Neuronal stem cell (in vitro differentiated cells): ENCODE data around the gene ZNF775.

Experiments
- DNase-seq: peaks from one replicate; pipeline ENCODE4 v3.0.0-alpha.2; 2013; ENCODE audit warnings: low spot score
- H2AFZ ChIP-seq: one replicate; pipeline ENCODE4 v1.6.1; 2013; ENCODE audit warnings: mild to moderate bottlenecking, low read length, inconsistent platforms
- H2AK5ac ChIP-seq: 2 replicates; pipeline ENCODE4 v1.6.1; 2013; ENCODE audit warnings: low read depth, mild to moderate bottlenecking, inconsistent platforms, low read length, moderate library complexity, mixed read lengths
- H2BK120ac ChIP-seq: 2 replicates; pipeline ENCODE4 v1.6.1; 2013; ENCODE audit warnings: low read depth, mild to moderate bottlenecking, inconsistent platforms, low read length, moderate library complexity, mixed read lengths
- H2BK12ac ChIP-seq: one replicate; pipeline ENCODE4 v1.6.1; 2013; ENCODE audit warnings: low read length, inconsistent platforms
- H2BK15ac ChIP-seq: 2 replicates; pipeline ENCODE4 v1.6.1; 2013; ENCODE audit warnings: mild to moderate bottlenecking, low read length, inconsistent platforms, mixed read lengths
- H2BK5ac ChIP-seq: one replicate; pipeline ENCODE4 v1.6.1; 2013; ENCODE audit warnings: inconsistent platforms, mild to moderate bottlenecking, low read length, moderate library complexity
- H3K14ac ChIP-seq: one replicate; pipeline ENCODE4 v1.6.1; 2013; ENCODE audit warnings: low read length, inconsistent platforms
- H3K18ac ChIP-seq: 2 replicates; pipeline ENCODE4 v1.6.1; 2013; ENCODE audit warnings: low read length, inconsistent platforms
- H3K23ac ChIP-seq: 2 replicates; pipeline ENCODE4 v1.6.1; 2013; ENCODE audit warnings: low read depth, mild to moderate bottlenecking, mixed read lengths, low read length, inconsistent platforms; ENCODE audit not compliant: poor library complexity
- H3K27ac ChIP-seq: replicated peaks from 3 replicates; pipeline ENCODE4 v1.5.1; 2013; ENCODE audit warnings: low read length, inconsistent platforms
- H3K27me3 ChIP-seq, 3 experiments: 2 replicates each; pipeline ENCODE4 v1.6.1; 2013; ENCODE audit warnings: low read length in 3 of 3, mild to moderate bottlenecking in 2 of 3, inconsistent platforms in 1 of 3, low read depth in 1 of 3, mixed read lengths in 1 of 3, moderate library complexity in 1 of 3; ENCODE audit not compliant: control insufficient read depth in 3 of 3, insufficient read depth in 3 of 3
- H3K36me3 ChIP-seq, 2 donors: replicated peaks in 1 of 2; 2 replicates each; pipeline ENCODE4 v1.6.1; 2013; ENCODE audit warnings: low read length in 2 of 2; ENCODE audit not compliant: control insufficient read depth in 2 of 2, insufficient read depth in 2 of 2
- H3K4ac ChIP-seq: 2 replicates; pipeline ENCODE4 v1.6.1; 2013; ENCODE audit warnings: inconsistent platforms, mild to moderate bottlenecking, low read length, moderate library complexity
- H3K4me1 ChIP-seq, 2 donors: 1 replicate in 1 of 2; 2 replicates in 1 of 2; pipeline ENCODE4 v1.6.1; 2013; ENCODE audit warnings: low read length in 2 of 2, low read depth in 1 of 2; ENCODE audit not compliant: control insufficient read depth in 2 of 2, insufficient read depth in 1 of 2
- H3K4me2 ChIP-seq: one replicate; pipeline ENCODE4 v1.6.1; 2013; ENCODE audit warnings: mild to moderate bottlenecking, low read length, inconsistent platforms; ENCODE audit not compliant: insufficient read depth, poor library complexity, severe bottlenecking
- H3K4me3 ChIP-seq, 2 donors: 2 replicates each; pipeline ENCODE4 v1.5.1; 2013; ENCODE audit warnings: low read length in 2 of 2, mild to moderate bottlenecking in 2 of 2, inconsistent platforms in 1 of 2, moderate library complexity in 1 of 2
- H3K79me1 ChIP-seq: one replicate; pipeline ENCODE4 v1.6.1; 2013; ENCODE audit warnings: low read depth, mild to moderate bottlenecking, inconsistent platforms, low read length, moderate library complexity
- H3K9ac ChIP-seq: one replicate; pipeline ENCODE4 v1.6.1; 2013; ENCODE audit warnings: mild to moderate bottlenecking, low read depth, low read length, inconsistent platforms; ENCODE audit not compliant: poor library complexity
- H3K9me3 ChIP-seq, 2 donors: replicated peaks in 1 of 2; 2 replicates each; pipeline versions ENCODE3 to v1.6.1; 2013; ENCODE audit warnings: low read length in 2 of 2, mild to moderate bottlenecking in 2 of 2, inconsistent platforms in 1 of 2, low read depth in 1 of 2, mixed read lengths in 1 of 2, moderate library complexity in 1 of 2; ENCODE audit not compliant: control insufficient read depth in 2 of 2, insufficient read depth in 1 of 2
- H4K8ac ChIP-seq: one replicate; pipeline ENCODE4 v1.6.1; 2013; ENCODE audit warnings: low read depth, mild to moderate bottlenecking, inconsistent platforms, low read length, moderate library complexity
- H4K91ac ChIP-seq: one replicate; pipeline ENCODE4 v1.6.1; 2013; ENCODE audit warnings: low read length, low read depth, mild to moderate bottlenecking, inconsistent platforms; ENCODE audit not compliant: poor library complexity
- WGBS, 2 donors: extraction: QIAGEN DNeasy Blood & Tissue Kit; methylation state at CpG; one replicate each; pipeline ENCODE4 v1.1.7; 2013; ENCODE audit warnings: missing lambda C conversion rate in 2 of 2, mixed read lengths in 1 of 2; ENCODE audit not compliant: insufficient read length in 2 of 2, insufficient replicate concordance in 1 of 2; ENCODE audit errors: extremely low coverage in 2 of 2; 5-methylcytosine and 5-hydroxymethylcytosine counted together

Gene ZNF775

GRCh38 chr7:150388709-150389531 lies 9.8 kb downstream of the ZNF775 start:
- Histone ChIP-seq H3K79me1 (peaks cover 7% of the 10 kb centered on the region), H2BK15ac (no peak overlapping the region), H4K91ac (no peak overlapping the region), H4K8ac (no peak overlapping the region), H3K9me3 (no peaks in the 10 kb centered on the region), H3K4ac (no peak overlapping the region), H3K27ac (no peak overlapping the region), H3K27me3 (no peaks in the 10 kb centered on the region), H3K14ac (no peak overlapping the region), H2AFZ (no peak overlapping the region), H3K36me3 (peaks cover 14 to 48% of the 10 kb centered on the region in 2 donors), H3K4me1 (peaks cover 27 to 30% of the 10 kb centered on the region in 2 donors), H2AK5ac (no peak overlapping the region), H3K9ac (no peak overlapping the region), H2BK12ac (no peak overlapping the region), H3K4me2 (no peak overlapping the region), H2BK5ac (no peak overlapping the region), H3K23ac (no peak overlapping the region), H3K18ac (peak overlapping the region; percentile 16), H3K4me3 (peak overlapping the region in 1 of 2 donors; percentile 1), H2BK120ac (no peak overlapping the region)
- DNase-seq, result no peak
- WGBS, 2 donors, result no CpG with 5 or more reads among the region's 20 CpGs

- Histone ChIP-seq H3K36me3 (peaks cover 14 to 48% of the 10 kb centered on the region in 2 donors), H3K4me1 (peaks cover 22 to 27% of the 10 kb centered on the region in 2 donors), H3K9me3 (no peaks in the 10 kb centered on the region), H2AFZ (no peak overlapping the region), H3K79me1 (peaks cover 7% of the 10 kb centered on the region), H4K8ac (no peak overlapping the region), H3K27me3 (no peaks in the 10 kb centered on the region), H3K27ac (no peak overlapping the region), H3K18ac (no peak overlapping the region), H2BK120ac (no peak overlapping the region), H3K23ac (no peak overlapping the region), H2BK5ac (no peak overlapping the region), H3K14ac (no peak overlapping the region), H2AK5ac (no peak overlapping the region), H4K91ac (no peak overlapping the region), H3K4me3 (peak overlapping the region in 1 of 2 donors; percentile 1), H2BK12ac (no peak overlapping the region), H2BK15ac (no peak overlapping the region), H3K4me2 (no peak overlapping the region), H3K9ac (no peak overlapping the region), H3K4ac (no peak overlapping the region)
- no CpG with 5 or more reads among the region's 5 CpGs for WGBS, 2 donors
- no peak for DNase-seq
These were observed 10.3 kb downstream of the ZNF775 start for GRCh38 chr7:150389532-150389816.

GRCh38 chr7:150390205-150390604 lies 11.1 kb downstream of the ZNF775 start:
- no peak overlapping the region for H4K8ac ChIP-seq
- H3K36me3 ChIP-seq, result peaks cover 14 to 49% of the 10 kb centered on the region in 2 donors
- H3K23ac ChIP-seq, result no peak overlapping the region
- H2AFZ ChIP-seq, result no peak overlapping the region
- H4K91ac ChIP-seq, result no peak overlapping the region
- H3K4ac ChIP-seq, result no peak overlapping the region
- H2BK120ac ChIP-seq, result no peak overlapping the region
- H3K27ac ChIP-seq, result no peak overlapping the region
- WGBS, 2 donors, result no CpG with 5 or more reads among the region's 7 CpGs
- no peaks in the 10 kb centered on the region for H3K9me3 ChIP-seq
- H2BK15ac ChIP-seq, result no peak overlapping the region
- H3K9ac ChIP-seq, result no peak overlapping the region
- no peak overlapping the region for H3K4me3 ChIP-seq
- H3K14ac ChIP-seq, result no peak overlapping the region
- no peak overlapping the region for H2BK5ac ChIP-seq
- no peak overlapping the region for H2AK5ac ChIP-seq
- no peak overlapping the region for H2BK12ac ChIP-seq
- H3K18ac ChIP-seq, result peak overlapping the region; percentile 63
- H3K79me1 ChIP-seq, result peaks cover 7% of the 10 kb centered on the region
- no peak overlapping the region for H3K4me2 ChIP-seq
- H3K4me1 ChIP-seq, result peaks cover 15 to 19% of the 10 kb centered on the region in 2 donors
- DNase-seq, result no peak
- no peaks in the 10 kb centered on the region for H3K27me3 ChIP-seq

- no CpG with 5 or more reads among the region's 3 CpGs for WGBS, 2 donors
- H2BK5ac ChIP-seq, result no peak overlapping the region
- peaks cover 3% of the 10 kb centered on the region in 2 donors for H3K4me1 ChIP-seq
- H3K18ac ChIP-seq, result no peak overlapping the region
- no peak overlapping the region for H3K14ac ChIP-seq
- DNase-seq, result no peak
- no peak overlapping the region for H3K4me3 ChIP-seq
- no peak overlapping the region for H2BK120ac ChIP-seq
- H3K36me3 ChIP-seq, result peaks cover 22 to 52% of the 10 kb centered on the region in 2 donors
- no peak overlapping the region for H2AFZ ChIP-seq
- no peak overlapping the region for H3K23ac ChIP-seq
- no peak overlapping the region for H3K27ac ChIP-seq
- no peak overlapping the region for H2AK5ac ChIP-seq
- no peak overlapping the region for H3K9ac ChIP-seq
- no peak overlapping the region for H4K91ac ChIP-seq
- no peak overlapping the region for H3K4me2 ChIP-seq
- no peak overlapping the region for H4K8ac ChIP-seq
- peaks cover 4% of the 10 kb centered on the region for H3K79me1 ChIP-seq
- H2BK12ac ChIP-seq, result no peak overlapping the region
- H2BK15ac ChIP-seq, result no peak overlapping the region
- H3K4ac ChIP-seq, result no peak overlapping the region
- H3K9me3 ChIP-seq, result no peaks in the 10 kb centered on the region
- no peaks in the 10 kb centered on the region for H3K27me3 ChIP-seq
These were observed 14.2 kb downstream of the ZNF775 start for GRCh38 chr7:150393325-150393724.
